Measurements from ENCODE around the gene RAB10. TPM values are rescaled to one million over a fixed set of nuclear protein-coding genes. Genes with fewer than 3 reads are reported as not detected.

Gene RAB10
- total RNA-seq, 1 experiment from 2014 or later, result 130 TPM

DNA sequence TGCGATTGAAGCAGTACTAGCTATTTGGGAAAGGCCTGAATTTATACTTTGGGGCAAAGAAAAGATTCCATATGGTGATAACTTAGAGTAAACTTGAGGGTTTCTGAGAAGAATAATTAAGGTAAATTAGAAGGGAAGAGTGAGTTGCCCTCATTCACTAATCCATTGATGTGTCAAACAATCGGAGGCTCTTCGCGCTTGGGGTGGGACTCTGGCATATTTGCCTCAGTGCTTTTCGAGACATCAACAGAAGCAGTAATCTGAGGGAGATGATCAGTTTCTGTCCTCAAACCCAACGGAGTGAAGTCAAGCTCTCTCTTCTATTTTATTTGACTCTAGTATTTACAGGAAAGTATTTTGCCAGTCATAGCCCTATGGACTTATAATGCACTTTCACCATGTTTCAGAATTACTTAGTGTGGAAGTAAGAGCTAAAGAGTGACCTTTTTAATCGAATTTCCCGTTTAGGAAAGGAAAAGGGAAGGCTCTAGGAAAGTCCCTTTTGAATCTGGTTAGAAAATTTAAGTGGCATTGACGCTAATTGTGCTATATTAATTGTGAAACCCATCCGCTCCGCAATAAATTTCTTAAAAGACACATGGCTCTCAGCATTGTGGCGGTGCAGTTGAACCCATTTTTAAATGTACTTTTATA is 1.3 kb downstream of the RAB10 start:
- peaks cover 3% of the 10 kb centered on the region for H3K79me1 ChIP-seq (ENCODE audit: insufficient read depth, low read depth, low read length, poor library complexity, severe bottlenecking)

More for the DNA sequence above, 1.3 kb downstream of the RAB10 start:
- H2AK5ac ChIP-seq (ENCODE audit: insufficient read length, low read length), result no peak overlapping the region
- no peak overlapping the region for H3K4ac ChIP-seq (ENCODE audit: low read depth, low read length)
- no peak overlapping the region for H2BK5ac ChIP-seq (ENCODE audit: insufficient read length, low read length)
- no peak overlapping the region for H4K5ac ChIP-seq (ENCODE audit: insufficient read length, low read depth, low read length)
- peak overlapping the region; percentile 100 for H3K4me2 ChIP-seq (ENCODE audit: insufficient read depth, insufficient read length, low read length)
- H3K27ac Mint-ChIP-seq, result peak overlapping the region; percentile 72 to 97 (median 92); a peak in 5 of 7 replicates
- peak overlapping the region; percentile 99 for H3K9ac ChIP-seq (ENCODE audit: extremely low read depth, insufficient read length, low read length)
- H2BK120ac ChIP-seq (ENCODE audit: low read depth, low read length, poor library complexity, severe bottlenecking), result no peak overlapping the region
- H3T11ph ChIP-seq (ENCODE audit: low read length), result no peak overlapping the region
- H4K8ac ChIP-seq (replicated peaks; ENCODE audit: insufficient read length, low read depth, low read length), result no peak overlapping the region
- no peak overlapping the region for H2AFZ ChIP-seq (ENCODE audit: low read length)
- H3K23me2 ChIP-seq (ENCODE audit: insufficient read length, low read depth, low read length, poor library complexity, severe bottlenecking), result peaks cover 13% of the 10 kb centered on the region
- peaks cover 12 to 29% (median 24%) of the 10 kb centered on the region in 3 experiments; a peak in 6 of 7 replicates for H3K36me3 Mint-ChIP-seq (ENCODE audit: insufficient read depth in 1 of 3, low read depth in 3 of 3)
- H2BK12ac ChIP-seq (ENCODE audit: insufficient read length, low read depth, low read length), result no peak overlapping the region
- H3K56ac ChIP-seq (ENCODE audit: insufficient read length, low read depth, low read length), result no peak overlapping the region
- no peak overlapping the region for H2BK15ac ChIP-seq (ENCODE audit: low read depth, low read length)
- no peaks in the 10 kb centered on the region; the same call in 1 of the 2 replicates for H3K4me1 ChIP-seq (ENCODE audit: insufficient read depth, low read length)
- no peak overlapping the region for H3K27ac ChIP-seq (ENCODE audit: insufficient read length, low read depth, low read length)
- H3K4me1 Mint-ChIP-seq, result peaks cover 10 to 12% of the 10 kb centered on the region in 2 experiments
- H4K20me1 ChIP-seq (ENCODE audit: control insufficient read depth, insufficient read depth, insufficient read length), result no peaks in the 10 kb centered on the region
- WGBS (ENCODE audit: extremely low coverage, insufficient read length, low lambda C conversion rate), result no CpG with 5 or more reads among the region's 12 CpGs
- TF ChIP-seq, protein P1, sequence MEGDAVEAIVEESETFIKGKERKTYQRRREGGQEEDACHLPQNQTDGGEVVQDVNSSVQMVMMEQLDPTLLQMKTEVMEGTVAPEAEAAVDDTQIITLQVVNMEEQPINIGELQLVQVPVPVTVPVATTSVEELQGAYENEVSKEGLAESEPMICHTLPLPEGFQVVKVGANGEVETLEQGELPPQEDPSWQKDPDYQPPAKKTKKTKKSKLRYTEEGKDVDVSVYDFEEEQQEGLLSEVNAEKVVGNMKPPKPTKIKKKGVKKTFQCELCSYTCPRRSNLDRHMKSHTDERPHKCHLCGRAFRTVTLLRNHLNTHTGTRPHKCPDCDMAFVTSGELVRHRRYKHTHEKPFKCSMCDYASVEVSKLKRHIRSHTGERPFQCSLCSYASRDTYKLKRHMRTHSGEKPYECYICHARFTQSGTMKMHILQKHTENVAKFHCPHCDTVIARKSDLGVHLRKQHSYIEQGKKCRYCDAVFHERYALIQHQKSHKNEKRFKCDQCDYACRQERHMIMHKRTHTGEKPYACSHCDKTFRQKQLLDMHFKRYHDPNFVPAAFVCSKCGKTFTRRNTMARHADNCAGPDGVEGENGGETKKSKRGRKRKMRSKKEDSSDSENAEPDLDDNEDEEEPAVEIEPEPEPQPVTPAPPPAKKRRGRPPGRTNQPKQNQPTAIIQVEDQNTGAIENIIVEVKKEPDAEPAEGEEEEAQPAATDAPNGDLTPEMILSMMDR (conservative IDR thresholded peaks at IDR 0.05), result no peak
- H3K23ac ChIP-seq (ENCODE audit: insufficient read length, low read depth, low read length), result no peak overlapping the region
- H4K91ac ChIP-seq (ENCODE audit: insufficient read length, low read depth, low read length), result no peak overlapping the region
- peaks cover 51% of the 10 kb centered on the region for H3K79me2 ChIP-seq (ENCODE audit: insufficient read depth, low read length)
- no peak for DNase-seq
- H2BK20ac ChIP-seq (ENCODE audit: low read depth, low read length, poor library complexity, severe bottlenecking), result no peak overlapping the region
- no peak overlapping the region for H3K14ac ChIP-seq (ENCODE audit: insufficient read depth, low read length)
- H3K18ac ChIP-seq (ENCODE audit: insufficient read length, low read depth, low read length), result no peak overlapping the region
- peak overlapping the region; percentile 86 to 96 for H3K4me3 Mint-ChIP-seq
- no peaks in the 10 kb centered on the region for H3K27me3 ChIP-seq (ENCODE audit: insufficient read depth, low read length)
- H3K27me3 Mint-ChIP-seq (ENCODE audit: low read depth), result no peaks in the 10 kb centered on the region
- no peaks in the 10 kb centered on the region for H3K9me3 ChIP-seq (ENCODE audit: control insufficient read depth, low read depth, low read length)
- no peaks in the 10 kb centered on the region for H3K9me3 Mint-ChIP-seq

All from H9 (cell line).